HG03521 (cell line): ENCODE data around the gene DNAJA3.
A peak's percentile ranks its signal among the peaks of the same experiment; 100 is the strongest.

ENCODE experiments used
- ATAC-seq: cut with Tn5 transposase; IDR thresholded peaks from one replicate; pipeline ENCODE4 v1.9.1; 2021; ENCODE audit warnings: mild to moderate bottlenecking, moderate library complexity; ENCODE audit not compliant: unreplicated experiment

Gene DNAJA3

GRCh38 chr16:4425378-4426020, at the start of gene DNAJA3:
Gene DNAJA3, plus strand, starts transcription at chr16:4425868. Its CDS starts 14 bp downstream, at chr16:4425882.
- peak; percentile 92 for ATAC-seq

DNA sequence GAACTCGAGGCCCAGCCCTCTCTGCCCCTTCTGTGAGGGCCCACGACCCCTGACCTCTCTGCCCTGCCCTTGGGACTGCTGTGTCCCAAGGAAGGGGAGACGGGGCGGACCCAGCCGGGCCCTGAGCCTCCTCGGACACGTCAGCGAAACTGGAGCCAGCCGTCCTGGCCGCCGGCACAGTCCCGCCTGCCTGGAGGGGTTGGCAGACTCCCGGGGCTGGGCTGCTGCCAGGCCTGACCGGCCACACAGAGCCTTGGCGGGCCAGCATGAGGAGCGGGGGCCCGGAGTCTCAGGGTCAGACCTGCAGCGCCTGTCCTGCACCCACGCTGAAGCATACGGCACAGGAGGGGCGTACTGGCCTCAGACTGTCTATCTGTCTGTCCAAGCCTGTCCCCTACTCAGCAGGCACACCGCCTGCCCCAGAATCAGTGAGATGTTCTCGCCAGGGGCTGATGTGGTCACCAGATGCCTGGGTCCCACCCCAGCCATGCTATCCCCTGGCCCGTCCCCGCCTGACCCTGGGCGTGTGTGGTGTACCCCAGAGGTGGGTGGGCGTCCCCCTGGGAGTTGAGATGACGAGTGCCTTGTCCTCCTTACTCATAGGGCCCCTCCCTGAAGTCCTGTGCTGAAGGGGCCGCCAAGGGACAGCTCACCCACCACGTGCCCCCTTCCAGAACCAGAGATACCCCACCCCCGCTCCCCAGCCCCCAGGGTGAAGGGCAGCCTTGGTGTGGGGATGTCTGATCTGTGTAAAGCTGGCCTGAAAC, 49.4 kb upstream of the DNAJA3 start:
- no peak for ATAC-seq

- ATAC-seq: no peak
These were observed 48.6 kb upstream of the DNAJA3 start for GRCh38 chr16:4376893-4377572.

DNA sequence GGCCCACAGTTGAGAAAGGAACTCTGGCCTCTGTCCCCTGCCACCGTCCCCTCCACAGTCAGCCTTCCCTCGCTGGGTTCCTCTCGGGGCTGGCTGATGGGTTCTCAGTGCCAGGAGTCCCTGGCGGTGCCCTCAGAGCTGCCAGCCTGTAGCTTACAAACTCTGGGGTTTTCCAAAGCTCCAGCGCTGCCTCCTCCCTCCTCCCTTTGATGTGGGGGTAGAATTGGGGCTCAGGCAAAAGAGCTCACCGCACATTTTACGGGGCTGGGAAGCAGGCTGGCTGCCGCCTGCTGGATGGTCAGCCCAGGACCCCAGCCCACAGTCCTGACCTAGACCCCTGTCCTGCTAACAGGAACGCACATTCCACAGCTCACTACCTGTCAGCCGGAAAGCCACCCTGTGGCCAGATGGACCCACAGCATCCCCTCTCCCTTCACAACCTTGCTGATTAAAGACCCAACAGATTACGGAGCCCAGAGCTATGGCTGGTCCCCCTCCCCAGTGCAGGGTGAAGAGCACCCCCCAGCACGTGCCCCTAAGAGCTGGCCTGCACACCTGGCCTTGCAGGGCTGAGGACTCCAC, 48.0 kb upstream of the DNAJA3 start:
- no peak for ATAC-seq

- no peak for ATAC-seq
These were observed 47.5 kb upstream of the DNAJA3 start for GRCh38 chr16:4378161-4378666.

GRCh38 chr16:4378999-4379690, 46.5 kb upstream of the DNAJA3 start:
- no peak for ATAC-seq

- ATAC-seq: no peak
These were observed 45.3 kb upstream of the DNAJA3 start for GRCh38 chr16:4380119-4381063.

- no peak for ATAC-seq
These were observed 44.4 kb upstream of the DNAJA3 start for GRCh38 chr16:4381072-4381934.

GRCh38 chr16:4381935-4382794, 43.5 kb upstream of the DNAJA3 start:
- ATAC-seq: no peak

DNA sequence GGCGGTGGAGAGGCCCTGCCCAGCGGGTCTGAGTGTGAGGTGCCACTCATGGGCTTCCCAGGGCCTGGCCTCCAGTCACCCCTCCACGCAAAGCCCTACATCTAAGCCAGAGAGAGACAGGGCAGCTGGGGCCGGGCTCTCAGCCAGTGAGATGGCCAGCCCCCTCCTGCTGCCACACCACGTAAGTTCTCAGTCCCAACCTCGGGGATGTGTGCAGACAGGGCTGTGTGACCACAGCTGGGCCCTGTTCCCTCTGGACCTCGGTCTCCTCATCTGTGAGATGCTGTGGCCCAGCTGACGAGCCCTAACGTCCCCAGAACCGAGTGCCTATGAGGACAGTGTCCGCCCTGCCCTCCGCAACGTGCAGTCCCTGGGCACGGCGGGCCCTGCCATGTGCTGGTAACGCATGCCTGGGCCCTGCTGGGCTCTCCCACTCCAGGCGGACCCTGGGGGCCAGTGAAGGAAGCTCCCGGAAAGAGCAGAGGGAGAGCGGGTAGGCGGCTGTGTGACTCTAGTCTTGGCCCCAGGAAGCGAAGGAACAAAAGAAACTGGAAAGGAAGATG, 42.8 kb upstream of the DNAJA3 start:
- ATAC-seq: no peak

DNA sequence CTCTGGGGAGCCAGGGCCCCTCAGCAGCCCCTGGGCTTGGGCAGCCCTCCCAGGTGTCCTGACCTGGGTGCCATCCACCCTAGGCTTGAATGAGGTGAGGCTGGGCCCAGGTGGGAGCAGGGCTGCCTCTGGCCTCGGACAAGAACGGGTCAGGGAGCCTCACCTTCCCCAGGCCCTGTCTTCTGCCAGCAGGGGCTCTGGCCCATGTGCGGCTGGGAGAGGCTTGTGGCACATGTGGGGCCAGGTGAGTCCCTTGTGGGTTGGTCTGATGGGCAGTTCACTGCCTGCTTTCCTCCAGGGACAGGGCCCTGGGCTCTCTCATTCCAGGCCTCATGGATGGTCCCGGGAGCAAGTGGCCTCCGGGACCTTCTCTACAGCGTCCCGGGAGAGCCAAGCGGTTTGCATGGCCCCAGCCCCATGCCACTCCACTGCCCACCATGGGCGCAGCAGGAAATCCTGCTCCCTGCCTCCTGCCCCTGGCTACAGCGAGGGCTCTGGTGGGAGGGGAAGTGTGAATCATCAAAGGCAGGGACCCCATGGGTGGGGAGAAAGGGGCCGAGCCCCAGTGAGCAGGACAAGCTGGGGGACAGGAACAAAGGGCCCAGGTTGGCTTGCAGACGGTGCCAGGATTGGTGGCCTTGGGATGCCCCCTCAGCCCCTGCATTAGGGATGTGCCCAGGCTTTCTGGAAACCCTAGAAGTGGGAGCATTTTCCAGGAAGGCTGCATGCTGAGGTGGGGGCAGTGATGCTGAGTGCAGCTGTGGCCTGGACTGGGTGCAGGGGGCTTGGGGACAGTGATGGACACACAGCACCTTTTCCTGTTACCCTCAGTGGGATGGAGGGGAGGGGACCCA, 41.9 kb upstream of the DNAJA3 start:
- ATAC-seq: no peak

GRCh38 chr16:4384509-4384942, 41.1 kb upstream of the DNAJA3 start:
- no peak for ATAC-seq

- no peak for ATAC-seq
These were observed 40.4 kb upstream of the DNAJA3 start for GRCh38 chr16:4385066-4385788.

GRCh38 chr16:4385789-4386450, 39.7 kb upstream of the DNAJA3 start:
- ATAC-seq: no peak

- no peak for ATAC-seq
These were observed 39.2 kb upstream of the DNAJA3 start for GRCh38 chr16:4386451-4386805.
